Psoas muscle (tissue), 8 donors: ENCODE results near the gene GNB1L. TPM values are rescaled to one million over a fixed set of nuclear protein-coding genes. Genes with fewer than 3 reads are reported as not detected.
A peak's percentile ranks its signal among the peaks of the same experiment; 100 is the strongest.

Experiments used
- ATAC-seq, 4 donors: fragments of 200-7000 bp; cut with Tn5 transposase; one replicate each; pipeline ENCODE4 v1.9.1; 2020; ENCODE audit warnings: moderate library complexity in 3 of 4, mild to moderate bottlenecking in 2 of 4
- DNase-seq, 2 donors: peaks; one replicate each; pipeline ENCODE4 v3.0.0-alpha.2; 2020
- H3K27ac ChIP-seq: fragments of 200-600 bp; one replicate; pipeline ENCODE4 v1.8.0; 2022
- H3K27me3 ChIP-seq, 3 donors: fragments of 200-600 bp in 1 of 3; one replicate each; pipeline versions ENCODE4 v1.6.1 to v1.8.0; 2013 to 2022; ENCODE audit warnings: low read length in 2 of 3, mild to moderate bottlenecking in 2 of 3, moderate library complexity in 1 of 3; ENCODE audit not compliant: insufficient read depth in 3 of 3
- H3K36me3 ChIP-seq, 2 donors: fragments of 200-600 bp in 1 of 2; one replicate each; pipeline versions ENCODE4 v1.6.1 to v1.8.0; 2013 to 2022; ENCODE audit warnings: low read depth in 1 of 2, mild to moderate bottlenecking in 1 of 2, moderate library complexity in 1 of 2; ENCODE audit not compliant: insufficient read depth in 1 of 2
- H3K4me1 ChIP-seq: fragments of 200-600 bp; one replicate; pipeline ENCODE4 v1.8.0; 2022
- H3K4me3 ChIP-seq: fragments of 200-600 bp; one replicate; pipeline ENCODE4 v1.8.0; 2022; ENCODE audit warnings: mild to moderate bottlenecking
- H3K9me3 ChIP-seq: fragments of 200-600 bp; one replicate; pipeline ENCODE4 v1.8.0; 2022
- WGBS, 3 donors: extraction: QIAGEN DNeasy Blood & Tissue Kit; methylation state at CpG; one replicate each; pipeline versions ENCODE4 v1.1.6 to v1.1.7; 2013; 5-methylcytosine and 5-hydroxymethylcytosine counted together
- intact Hi-C, 2 donors: fragments of 100-400 bp; cut with DNase I; formaldehyde crosslinking; loops; one replicate each; pipeline versions ENCODE4 v1.11.0 to v1.14.2; 2022
- polyA plus RNA-seq, 3 donors: library from polyadenylated mRNA; stranded (reverse); fragments of 200-250 nt; gene quantifications; one replicate each; pipeline ENCODE4 v1.2.3, GENCODE V29; 2013
- total RNA-seq, 4 donors: library from RNA; stranded (reverse); fragmentation: NEBNext Ultra II Directional in 2 of 4; extraction: Animal tissue kit (Norgen Biotek cat#: 25700) in 2 of 4; gene quantifications; one replicate each; pipeline versions ENCODE4 v1.2.1 to v1.2.4, GENCODE V29; 2021 to 2023
- TF ChIP-seq, protein P1 (sequence below): fragments of 200-600 bp; IDR thresholded peaks from one replicate; pipeline ENCODE4 v1.8.0; 2022; ENCODE audit warnings: antibody characterized with exemption
- donor health status: healthy with polysubstance abuse.
- donor health status: DM: no; HTN: no; CAD: no; lungs with moderate emphysema.
- donor health status: Bipolar disorder and iron deficiency.
- donor health status: healthy.
- donor health status: DM: yes; HTN: yes; CAD: no.
- donor health status: DM: no; HTN: no; CAD: no.
- donor health status: DM: no; HTN: no; CAD: no.
- donor health status: DM: yes; HTN: yes; CAD: no.

Gene GNB1L
- total and polyA plus RNA-seq, 7 donors: 1.5 to 7.6 (median 3.3) TPM

DNA sequence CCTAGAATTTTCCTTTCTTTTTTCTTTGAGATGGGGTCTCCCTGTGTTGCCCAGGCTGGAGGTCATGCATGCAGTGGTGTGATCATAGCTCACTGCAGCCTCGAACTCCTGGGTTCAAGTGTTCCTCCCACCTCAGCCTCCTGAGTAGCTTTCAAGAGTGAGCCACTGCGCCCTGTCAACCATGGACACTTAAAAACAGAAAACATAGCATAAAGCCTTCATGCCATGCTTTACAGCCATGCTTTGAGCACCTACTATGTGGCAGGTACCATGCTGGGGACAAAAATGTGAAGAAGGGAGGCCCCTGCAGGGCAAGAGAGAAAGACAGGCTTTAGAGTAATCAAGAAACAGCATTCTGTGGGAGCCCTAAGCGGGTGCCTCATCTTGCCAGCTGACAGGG is 13.7 kb upstream of the GNB1L start:
- TF ChIP-seq, protein P1, sequence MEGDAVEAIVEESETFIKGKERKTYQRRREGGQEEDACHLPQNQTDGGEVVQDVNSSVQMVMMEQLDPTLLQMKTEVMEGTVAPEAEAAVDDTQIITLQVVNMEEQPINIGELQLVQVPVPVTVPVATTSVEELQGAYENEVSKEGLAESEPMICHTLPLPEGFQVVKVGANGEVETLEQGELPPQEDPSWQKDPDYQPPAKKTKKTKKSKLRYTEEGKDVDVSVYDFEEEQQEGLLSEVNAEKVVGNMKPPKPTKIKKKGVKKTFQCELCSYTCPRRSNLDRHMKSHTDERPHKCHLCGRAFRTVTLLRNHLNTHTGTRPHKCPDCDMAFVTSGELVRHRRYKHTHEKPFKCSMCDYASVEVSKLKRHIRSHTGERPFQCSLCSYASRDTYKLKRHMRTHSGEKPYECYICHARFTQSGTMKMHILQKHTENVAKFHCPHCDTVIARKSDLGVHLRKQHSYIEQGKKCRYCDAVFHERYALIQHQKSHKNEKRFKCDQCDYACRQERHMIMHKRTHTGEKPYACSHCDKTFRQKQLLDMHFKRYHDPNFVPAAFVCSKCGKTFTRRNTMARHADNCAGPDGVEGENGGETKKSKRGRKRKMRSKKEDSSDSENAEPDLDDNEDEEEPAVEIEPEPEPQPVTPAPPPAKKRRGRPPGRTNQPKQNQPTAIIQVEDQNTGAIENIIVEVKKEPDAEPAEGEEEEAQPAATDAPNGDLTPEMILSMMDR: no peak
- WGBS, 3 donors: 99% methylated on average over 3 of the region's 3 CpGs
- Histone ChIP-seq H3K36me3 (no peaks in the 10 kb centered on the region), H3K4me1 (no peaks in the 10 kb centered on the region), H3K4me3 (no peak overlapping the region), H3K9me3 (no peaks in the 10 kb centered on the region), H3K27ac (no peak overlapping the region), H3K27me3 (no peaks in the 10 kb centered on the region)
- intact Hi-C loops: no loop called here
- peak in 1 of 2 donors; percentile 35 for DNase-seq
- ATAC-seq: no peak

DNA sequence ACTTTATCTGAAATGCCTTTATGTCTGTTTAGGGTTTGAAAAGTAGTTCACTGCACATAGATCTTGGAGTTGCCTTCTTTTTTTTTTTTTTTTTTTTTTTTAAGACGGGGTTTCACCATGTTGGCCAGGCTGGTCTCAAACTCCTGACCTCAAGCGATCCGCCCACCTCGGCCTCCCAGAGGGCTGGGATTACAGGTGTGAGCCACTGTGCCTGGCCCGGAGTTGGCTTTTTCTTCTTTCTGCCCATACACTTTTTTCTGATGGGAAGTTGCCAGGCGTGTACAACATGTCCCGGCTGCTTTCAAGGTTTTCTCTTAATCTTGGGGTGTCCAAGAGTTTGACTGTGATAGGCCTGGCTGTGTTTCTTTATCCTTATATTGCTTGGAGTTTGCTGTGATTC is 12.9 kb upstream of the GNB1L start:
- intact Hi-C loops: no loop called here
- DNase-seq (peak in 1 of 2 donors; percentile 20), ATAC-seq (no peak)
- H3K4me3 ChIP-seq: no peak overlapping the region
- no peaks in the 10 kb centered on the region for H3K9me3 ChIP-seq
- H3K4me1 ChIP-seq: no peaks in the 10 kb centered on the region
- TF ChIP-seq, protein P1: no peak
- 90 to 95% (median 94%) methylated on average over 7 of the region's 7 CpGs for WGBS, 3 donors
- no peak overlapping the region for H3K27ac ChIP-seq
- H3K36me3 ChIP-seq: no peaks in the 10 kb centered on the region
- H3K27me3 ChIP-seq: no peaks in the 10 kb centered on the region

DNA sequence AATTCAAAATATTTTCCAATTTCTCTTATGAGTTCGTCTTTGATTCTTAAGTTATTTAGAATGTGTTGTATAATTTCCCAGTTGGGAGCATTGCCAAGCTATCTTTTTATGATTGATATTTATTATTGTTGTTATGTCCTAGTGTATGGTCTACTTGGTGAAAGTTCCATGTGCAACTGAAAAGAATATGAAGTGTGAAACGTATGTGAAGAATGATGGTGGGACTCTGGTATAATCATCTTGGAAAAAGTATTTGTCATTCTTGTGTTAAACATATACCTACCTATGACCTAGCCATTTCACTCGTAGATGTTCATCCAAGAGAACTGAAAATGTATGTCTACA is 12.0 kb upstream of the GNB1L start:
- WGBS, 3 donors: 90 to 93% (median 91%) methylated on average over 3 of the region's 3 CpGs

DNA sequence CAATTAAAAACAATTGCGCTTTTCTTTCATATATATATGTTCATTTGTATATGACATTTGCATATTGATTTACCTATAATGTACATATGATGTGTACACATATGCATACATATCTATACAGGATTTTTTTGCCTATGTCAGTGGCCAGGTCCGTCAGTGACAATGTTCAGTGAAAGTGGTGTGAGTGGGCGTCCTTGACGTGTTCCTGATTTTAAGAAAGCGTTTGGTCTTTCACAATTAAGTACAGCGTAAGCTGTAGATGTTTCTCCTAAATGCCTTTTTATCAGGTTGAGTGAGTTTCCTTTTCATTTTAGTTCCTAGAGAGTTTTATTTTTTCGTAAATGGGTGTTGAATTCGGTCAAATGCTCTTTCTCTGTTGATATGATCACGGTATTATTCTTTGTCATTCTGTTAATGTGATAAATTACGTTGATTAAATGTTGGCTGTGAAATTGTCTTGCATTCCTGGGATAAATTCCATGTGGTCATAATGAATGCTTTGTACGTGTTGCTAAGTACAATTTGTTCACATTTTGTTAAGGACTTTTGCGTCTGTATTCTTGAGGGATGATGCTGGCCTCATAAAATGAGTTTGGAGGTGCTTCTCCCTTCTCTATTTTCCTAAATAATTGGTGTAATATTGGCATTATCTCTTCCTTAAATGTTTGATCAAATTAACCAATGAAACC is 10.6 kb upstream of the GNB1L start:
- intact Hi-C loops: no loop called here
- no peaks in the 10 kb centered on the region for H3K36me3 ChIP-seq
- no peaks in the 10 kb centered on the region for H3K9me3 ChIP-seq
- TF ChIP-seq, protein P1: no peak
- no peaks in the 10 kb centered on the region for H3K4me1 ChIP-seq
- 72 to 84% (median 73%) methylated on average over 12 of the region's 12 CpGs for WGBS, 3 donors
- no peaks in the 10 kb centered on the region for H3K27me3 ChIP-seq
- no peak overlapping the region for H3K4me3 ChIP-seq
- H3K27ac ChIP-seq: no peak overlapping the region
- ATAC-seq: no peak
- DNase-seq: no peak

More for the DNA sequence above, 12.0 kb upstream of the GNB1L start:
- no peak for DNase-seq
- TF ChIP-seq, protein P1: no peak
- Histone ChIP-seq H3K36me3 (no peaks in the 10 kb centered on the region), H3K27ac (no peak overlapping the region), H3K27me3 (no peaks in the 10 kb centered on the region), H3K4me3 (no peak overlapping the region), H3K4me1 (no peaks in the 10 kb centered on the region), H3K9me3 (no peaks in the 10 kb centered on the region)
- ATAC-seq: no peak
- intact Hi-C loops: no loop called here

DNA sequence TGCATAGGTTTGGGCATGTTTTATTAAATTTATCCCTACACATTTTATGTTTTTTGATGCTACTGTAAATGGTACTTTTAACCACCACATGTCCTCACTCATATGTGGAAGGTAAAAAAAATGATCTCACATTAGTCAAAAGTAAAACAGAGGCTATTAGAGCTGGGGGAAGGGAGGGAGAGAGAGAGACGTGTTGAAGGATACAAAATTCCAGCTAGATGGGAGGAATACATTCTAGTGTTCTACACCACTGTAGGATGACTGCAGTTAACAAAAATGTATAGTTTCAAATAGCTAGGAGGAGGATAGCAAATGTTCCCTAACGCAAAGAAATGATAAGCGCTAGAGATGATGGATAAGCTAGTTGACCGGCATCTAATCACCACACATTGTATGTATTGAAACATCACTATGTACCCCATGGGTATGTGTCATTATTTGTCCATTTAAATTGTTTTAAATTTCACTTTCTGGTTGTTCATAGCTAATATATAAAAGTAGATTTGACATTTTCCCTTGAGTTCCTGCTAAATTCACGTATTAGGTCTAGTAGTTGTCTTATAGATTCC is 9.9 kb upstream of the GNB1L start:
- DNase-seq (no peak), ATAC-seq (no peak)
- Histone ChIP-seq H3K27me3 (no peaks in the 10 kb centered on the region), H3K9me3 (no peaks in the 10 kb centered on the region), H3K4me3 (no peak overlapping the region), H3K27ac (no peak overlapping the region), H3K36me3 (no peaks in the 10 kb centered on the region), H3K4me1 (no peaks in the 10 kb centered on the region)
- TF ChIP-seq, protein P1: no peak
- WGBS, 3 donors: 97 to 99% (median 97%) methylated on average over 5 of the region's 5 CpGs
- intact Hi-C loops: no loop called here
